GM19238 (cell line): ENCODE measurements around the gene HELZ.

Source experiments
- DNase-seq: peaks from one replicate; pipeline ENCODE4 v3.0.0; 2011; ENCODE audit warnings: low spot score; ENCODE audit not compliant: insufficient read length

Gene HELZ

GRCh38 chr17:67085406-67085805 is 159.6 kb downstream of the HELZ start:
- no peak for DNase-seq

GRCh38 chr17:67082107-67082506 is 162.9 kb downstream of the HELZ start:
- peak; percentile 19 for DNase-seq

- DNase-seq = no peak
Measured at GRCh38 chr17:67080804-67081203, 164.2 kb downstream of the HELZ start.

- no peak for DNase-seq
Measured at GRCh38 chr17:67079491-67079890, 165.5 kb downstream of the HELZ start.

GRCh38 chr17:67078292-67078691 is 166.7 kb downstream of the HELZ start:
- no peak for DNase-seq

- no peak for DNase-seq
Measured at GRCh38 chr17:67076290-67076689, 168.7 kb downstream of the HELZ start.

GRCh38 chr17:67074781-67075180 is 170.2 kb downstream of the HELZ start:
- DNase-seq = no peak

GRCh38 chr17:67072885-67073284 is 172.1 kb downstream of the HELZ start:
- no peak for DNase-seq

GRCh38 chr17:67071595-67071994 is 173.4 kb downstream of the HELZ start:
- DNase-seq = no peak

GRCh38 chr17:67069603-67070136 is 175.3 kb downstream of the HELZ start:
- DNase-seq = no peak

GRCh38 chr17:67068999-67069398 is 176.0 kb downstream of the HELZ start:
- DNase-seq = no peak

- DNase-seq = no peak
Measured at GRCh38 chr17:67067571-67068482, 177.2 kb downstream of the HELZ start.

GRCh38 chr17:67066717-67067116 is 178.3 kb downstream of the HELZ start:
- no peak for DNase-seq

- DNase-seq = no peak
Measured at GRCh38 chr17:67063141-67063540, 181.9 kb downstream of the HELZ start.

GRCh38 chr17:67059372-67059771 is 185.6 kb downstream of the HELZ start:
- DNase-seq = no peak

- no peak for DNase-seq
Measured at GRCh38 chr17:67058036-67058435, 187.0 kb downstream of the HELZ start.

- no peak for DNase-seq
Measured at GRCh38 chr17:67056746-67057490, 188.1 kb downstream of the HELZ start.

GRCh38 chr17:67055811-67056745 is 188.9 kb downstream of the HELZ start:
- no peak for DNase-seq

GRCh38 chr17:67055041-67055443 is 190.0 kb downstream of the HELZ start:
- DNase-seq = no peak

GRCh38 chr17:67054608-67055007 is 190.4 kb downstream of the HELZ start:
- no peak for DNase-seq

GRCh38 chr17:67054011-67054591 is 190.9 kb downstream of the HELZ start:
- DNase-seq = no peak
